ENCODE results near the gene MLLT10.

MLLT10 gene

GRCh38 chr10:21533467-21534279 lies at the start of gene MLLT10:
TSS of gene MLLT10 (plus strand) at chr10:21534232. CDS start at chr10:21534645, 413 bp downstream.
- DNase-seq, result peak; percentile 96

- DNase-seq, result no peak
Measured at GRCh38 chr10:21487416-21488180, 46.4 kb upstream of the MLLT10 start.

GRCh38 chr10:21488246-21488956 lies 45.6 kb upstream of the MLLT10 start:
- no peak for DNase-seq

GRCh38 chr10:21488957-21489446 lies 45.0 kb upstream of the MLLT10 start:
- DNase-seq, result no peak

DNA sequence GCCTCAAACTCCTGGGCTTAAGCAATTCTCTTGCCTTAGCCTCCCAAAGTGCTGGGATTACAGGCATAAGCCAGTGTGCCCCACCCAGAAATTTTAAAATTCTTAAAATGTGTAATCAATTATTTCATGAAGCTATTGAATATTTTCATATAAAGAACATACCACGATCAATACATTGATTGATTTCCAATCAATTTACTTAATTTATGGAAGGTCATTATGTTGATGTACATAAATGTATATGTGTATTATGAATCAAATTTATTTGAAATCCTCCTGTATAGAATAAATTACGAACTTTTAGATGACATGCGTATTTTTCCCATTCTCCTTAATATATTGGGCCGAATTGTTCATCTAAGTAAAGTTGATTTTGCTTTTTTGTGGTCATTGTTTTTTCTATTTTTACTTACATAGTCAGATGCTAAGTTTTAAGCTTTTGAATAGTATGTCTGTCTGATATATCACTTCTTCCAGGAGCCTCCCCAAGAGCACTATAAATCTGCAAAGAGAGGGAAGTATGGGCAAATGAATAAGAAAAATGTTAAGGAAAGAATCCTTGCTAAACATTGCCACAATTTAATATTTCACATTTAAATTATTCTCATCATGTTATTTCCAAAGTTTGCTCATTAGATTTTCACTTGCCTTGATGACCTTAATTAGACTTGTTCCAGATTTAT lies 43.9 kb upstream of the MLLT10 start:
- no peak for DNase-seq

- no peak for DNase-seq
Measured at GRCh38 chr10:21490711-21491105, 43.3 kb upstream of the MLLT10 start.

- DNase-seq, result no peak
Measured at GRCh38 chr10:21492421-21492820, 41.6 kb upstream of the MLLT10 start.

DNA sequence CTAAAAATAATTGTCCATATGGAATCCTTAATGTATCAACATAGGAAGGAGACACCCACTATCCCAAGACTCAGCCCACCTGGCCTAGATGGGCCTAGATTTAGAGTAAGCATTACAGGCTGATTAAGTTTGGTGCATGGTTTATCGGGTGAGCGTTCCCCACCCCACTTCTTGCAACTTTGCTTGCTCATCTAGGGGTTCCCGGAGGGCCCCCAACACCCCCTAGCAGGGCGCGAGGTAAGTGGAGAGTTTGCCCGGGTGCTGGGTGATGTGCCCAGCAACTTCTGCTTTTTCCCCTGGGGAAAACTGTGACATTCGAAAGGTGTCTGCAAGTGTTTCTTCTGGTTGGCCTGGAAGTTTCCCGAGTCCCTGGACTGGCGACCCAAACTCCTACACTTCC lies 40.2 kb upstream of the MLLT10 start:
- DNase-seq, result no peak

- DNase-seq, result no peak
Measured at GRCh38 chr10:21494191-21495001, 39.6 kb upstream of the MLLT10 start.

GRCh38 chr10:21495002-21495751 lies 38.9 kb upstream of the MLLT10 start:
- no peak for DNase-seq

DNA sequence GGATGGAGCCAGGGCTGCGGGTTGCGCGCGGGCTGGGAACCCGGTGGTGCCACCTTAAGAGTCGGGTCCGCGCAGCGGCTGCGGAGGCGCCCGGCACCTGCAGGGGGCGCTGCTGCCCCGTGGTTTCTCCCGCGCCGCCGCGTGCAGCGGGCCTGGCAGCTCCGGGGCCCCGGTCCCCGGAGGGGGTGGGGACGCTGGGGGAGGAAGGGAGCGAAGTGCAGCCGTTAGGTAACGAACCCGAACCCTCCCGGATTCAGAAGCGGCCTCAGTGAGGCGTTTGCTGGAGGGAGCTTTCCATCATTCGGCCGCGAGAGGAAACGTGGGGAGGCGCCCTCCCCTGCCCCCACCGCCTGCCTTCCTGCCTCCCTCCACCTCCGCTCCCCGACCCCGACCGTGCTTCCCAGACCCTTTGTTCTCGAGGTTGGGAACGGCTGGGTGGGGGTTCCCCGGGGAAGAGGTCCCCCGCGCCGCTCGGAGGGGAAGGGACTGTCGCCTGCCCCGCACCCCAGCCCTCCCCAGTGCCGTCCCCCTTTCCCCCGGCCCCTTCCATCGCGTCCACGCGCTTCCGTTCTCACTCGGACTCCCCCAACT lies 38.2 kb upstream of the MLLT10 start:
- DNase-seq, result peak; percentile 95

DNA sequence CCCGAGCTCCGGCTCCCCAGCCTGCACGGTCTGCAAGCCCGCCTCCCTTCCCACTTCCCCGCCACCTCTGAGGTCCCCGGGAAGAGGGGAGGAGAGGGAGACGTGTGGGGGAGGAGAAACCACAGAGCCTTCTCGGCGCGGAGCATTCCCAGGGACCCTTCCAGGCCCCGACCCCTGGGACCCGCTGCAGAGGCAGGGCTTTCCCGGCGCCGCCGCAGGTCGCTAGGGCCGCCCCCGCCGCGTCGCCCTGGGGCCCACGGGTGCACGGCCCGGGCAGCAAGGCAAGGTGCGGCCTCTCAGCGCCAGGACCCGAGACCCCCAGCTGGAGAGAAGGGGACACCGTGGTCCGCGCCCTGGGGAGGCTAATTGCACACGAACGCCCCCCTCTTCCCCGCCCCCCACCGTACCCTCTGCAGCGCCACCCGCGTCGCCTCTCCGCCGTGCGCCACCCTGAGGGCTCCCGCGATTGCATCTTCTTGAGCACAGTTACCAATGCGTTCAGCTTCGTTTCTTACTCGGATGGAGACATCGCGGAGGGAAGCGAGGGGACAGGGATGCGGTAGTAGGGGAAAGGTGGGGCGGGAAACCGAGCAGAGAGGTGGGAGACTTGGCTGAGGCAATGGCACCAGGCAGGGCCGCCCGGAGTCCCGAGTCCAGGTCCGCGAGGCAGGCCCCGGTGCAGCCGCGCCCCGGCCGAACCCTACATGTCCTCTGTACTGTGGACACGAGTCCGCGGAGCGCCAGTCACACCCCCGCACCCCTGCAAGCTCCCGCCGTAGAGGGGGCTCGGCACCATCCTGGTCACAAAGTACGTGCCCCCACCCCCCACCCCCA lies 37.5 kb upstream of the MLLT10 start:
- peak; percentile 81 for DNase-seq

- peak; percentile 73 for DNase-seq
Measured at GRCh38 chr10:21497177-21497807, 36.7 kb upstream of the MLLT10 start.

GRCh38 chr10:21498377-21498776 lies 35.7 kb upstream of the MLLT10 start:
- DNase-seq, result no peak

- DNase-seq, result no peak
Measured at GRCh38 chr10:21498986-21499385, 35.0 kb upstream of the MLLT10 start.

DNA sequence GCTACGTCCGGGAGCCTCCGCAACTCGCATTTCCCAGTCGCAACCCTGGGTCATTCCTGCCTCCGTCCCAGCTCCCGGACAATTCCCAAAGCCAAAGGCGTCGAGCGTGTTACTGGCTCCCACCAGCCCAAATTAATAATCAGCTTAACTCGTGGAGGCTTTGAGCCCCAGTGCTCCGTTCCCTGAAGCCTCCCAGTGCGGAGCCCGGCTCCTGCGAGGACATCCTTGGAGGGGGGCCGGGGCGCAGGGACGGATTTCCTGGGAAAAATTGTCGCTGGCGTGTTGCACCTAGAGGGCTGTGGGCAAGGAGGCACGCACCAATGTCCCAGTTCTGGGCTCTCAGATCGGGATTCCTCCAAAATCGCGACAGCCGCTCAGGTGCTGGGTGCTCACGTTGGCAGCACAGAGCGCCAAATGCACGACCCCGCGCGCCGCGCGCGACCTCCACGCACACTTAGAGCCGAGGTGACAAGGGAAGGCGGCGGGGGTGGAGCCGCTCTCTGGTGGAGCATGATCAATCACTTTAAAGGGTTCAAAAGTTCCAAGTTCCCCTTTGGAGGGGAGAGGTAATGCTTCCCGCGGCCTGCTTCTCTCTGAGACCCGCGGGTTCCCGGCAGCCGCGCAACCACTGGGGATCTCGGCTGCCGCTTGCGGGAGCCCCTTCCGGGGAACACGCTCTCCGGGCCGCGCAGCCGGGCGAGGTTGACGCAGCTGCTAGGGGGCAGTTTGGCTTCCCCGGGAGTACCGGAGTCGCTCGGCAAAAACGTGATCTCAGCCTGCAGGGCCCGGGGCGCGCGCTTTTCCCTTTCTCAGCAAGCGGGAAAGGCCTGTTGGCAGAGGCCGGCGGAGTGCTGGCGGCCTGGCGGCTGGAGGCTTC lies 34.1 kb upstream of the MLLT10 start:
- DNase-seq, result no peak

DNA sequence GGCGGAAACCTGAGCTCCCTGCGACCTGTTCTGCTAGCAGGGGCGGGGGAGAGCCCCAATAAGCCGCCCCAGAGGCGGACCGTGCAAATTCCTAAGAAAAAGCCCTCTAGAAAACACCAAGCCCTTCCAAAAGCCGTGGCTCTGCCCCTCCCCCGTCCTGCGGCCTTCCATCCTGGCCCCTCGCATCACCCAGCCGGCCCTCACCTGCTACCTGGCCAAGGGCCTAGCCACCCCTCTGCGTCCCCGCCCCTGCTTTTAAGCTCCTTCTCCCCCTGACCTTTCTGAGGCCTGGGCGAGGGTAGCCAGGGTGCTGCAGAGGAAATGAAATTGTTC lies 33.5 kb upstream of the MLLT10 start:
- DNase-seq, result no peak

- no peak for DNase-seq
Measured at GRCh38 chr10:21501091-21501490, 32.9 kb upstream of the MLLT10 start.
